GM18508 (cell line): ENCODE results near the gene KRT1.

ENCODE experiments used
- ATAC-seq: cut with Tn5 transposase; IDR thresholded peaks from one replicate; pipeline ENCODE4 v1.9.1; 2021; ENCODE audit warnings: moderate number of reproducible peaks; ENCODE audit not compliant: insufficient read depth, unreplicated experiment

Gene KRT1

DNA sequence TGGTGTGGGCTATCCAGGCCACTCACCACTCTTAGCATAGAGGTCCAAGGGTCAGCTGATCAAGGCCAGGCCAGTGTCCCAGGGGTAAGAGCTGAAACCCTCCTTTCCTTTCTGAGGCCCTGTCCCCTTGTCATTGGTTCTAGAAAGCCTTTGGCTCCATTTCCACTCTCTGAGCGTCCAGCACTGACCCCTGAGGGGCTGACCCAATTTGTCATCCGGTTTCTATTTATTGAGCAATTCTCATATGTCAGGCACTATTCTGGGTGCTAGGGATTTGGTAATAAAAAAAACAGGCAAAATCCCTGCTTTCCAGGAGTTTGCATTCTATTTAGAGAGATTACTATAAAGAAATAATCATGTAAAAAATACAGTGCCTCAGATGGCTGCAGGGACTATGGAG, 19.8 kb upstream of the KRT1 start:
- ATAC-seq: no peak

DNA sequence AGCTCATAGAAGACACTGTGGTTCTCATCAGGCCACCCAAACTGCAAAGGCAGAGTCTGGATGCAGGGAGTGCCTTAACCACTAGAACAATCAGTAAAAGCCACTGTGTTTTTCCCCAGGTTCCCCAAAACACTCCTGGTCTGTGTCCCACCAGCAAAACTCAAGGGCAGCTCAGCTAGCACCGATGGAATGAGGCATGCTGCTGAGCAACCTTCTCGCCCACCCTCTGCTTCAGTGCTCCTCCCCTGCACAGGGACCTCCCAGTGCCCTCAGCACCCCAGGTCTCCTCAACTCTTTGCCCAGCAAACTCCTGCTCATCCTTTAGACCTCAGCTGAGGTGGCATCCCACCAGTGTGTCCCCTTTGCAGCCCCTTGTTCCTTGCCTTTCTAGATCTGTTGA, 19.2 kb upstream of the KRT1 start:
- ATAC-seq: no peak

DNA sequence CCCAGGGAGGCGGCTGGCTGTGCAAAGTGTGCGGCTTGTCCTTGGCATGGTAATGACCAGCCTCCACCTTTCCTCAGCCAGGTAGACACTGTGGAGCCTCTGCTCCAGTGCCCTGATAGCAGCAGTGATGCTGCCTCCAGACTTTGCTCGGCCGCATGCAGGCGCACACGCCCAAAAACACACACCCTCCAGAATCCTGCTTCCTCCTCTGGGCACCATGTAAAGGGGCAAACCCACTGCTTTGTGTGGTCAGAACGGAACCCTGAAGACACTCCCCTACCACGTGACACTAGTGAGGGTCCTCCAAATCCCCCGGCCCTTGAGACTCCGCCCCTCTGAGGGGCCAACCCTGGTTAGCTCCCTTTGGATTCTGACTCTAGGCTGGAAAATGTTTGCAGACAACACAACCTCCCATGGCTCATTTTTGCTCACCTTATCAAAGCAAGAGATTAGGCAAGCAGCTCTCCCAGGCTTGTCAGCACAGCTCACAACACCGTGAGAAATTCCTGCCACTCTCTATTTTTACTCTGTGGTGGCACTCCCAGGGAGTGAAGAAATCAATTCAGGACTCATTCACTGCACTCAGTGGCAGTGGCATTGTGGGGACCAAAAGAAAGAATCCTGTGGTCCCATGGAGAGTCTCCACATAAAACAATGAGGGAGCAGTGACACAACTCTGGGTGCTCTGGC, 18.6 kb upstream of the KRT1 start:
- no peak for ATAC-seq

DNA sequence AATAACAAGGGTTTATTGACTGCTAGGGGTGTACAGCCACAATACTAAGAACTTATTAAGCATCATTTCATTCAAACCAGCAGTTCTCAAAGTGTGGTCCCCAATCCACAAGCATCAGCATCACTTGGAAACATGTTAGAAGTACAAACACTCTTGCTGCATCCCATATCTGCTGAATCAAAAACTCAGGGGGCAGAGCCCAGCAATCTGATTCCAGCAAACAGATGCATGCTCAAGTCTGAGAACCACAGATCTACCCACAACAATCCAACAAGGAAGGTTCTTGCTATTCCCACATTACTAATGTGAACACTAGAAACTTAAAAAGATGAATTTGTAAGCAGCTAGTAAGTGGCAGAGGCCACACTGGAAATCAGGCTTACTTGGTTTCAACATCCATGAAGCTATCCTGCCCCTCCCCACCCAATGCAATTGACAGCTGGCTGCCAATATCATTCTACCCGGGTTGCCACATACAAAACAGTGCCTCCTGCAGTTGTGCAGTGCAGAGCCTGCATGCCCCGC, 16.9 kb upstream of the KRT1 start:
- ATAC-seq: no peak

DNA sequence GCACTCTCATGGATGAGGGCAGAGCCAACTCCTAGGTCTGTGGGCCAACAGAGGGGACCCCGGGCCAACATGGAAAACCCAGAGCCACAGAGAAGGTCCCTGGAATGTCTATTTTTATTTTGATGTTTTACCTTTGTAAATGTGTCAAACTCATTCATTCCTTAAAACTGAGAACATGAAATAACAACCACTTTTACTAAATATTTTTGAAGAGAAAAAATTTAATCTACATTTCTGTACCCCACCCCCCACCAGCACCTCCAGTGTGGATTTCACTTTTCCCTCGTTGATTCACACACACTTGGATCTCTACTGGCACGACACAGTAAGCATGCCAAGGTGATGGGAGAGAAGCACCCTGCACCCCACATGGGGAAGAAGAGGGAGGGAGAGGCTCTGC, 16.4 kb upstream of the KRT1 start:
- ATAC-seq: no peak

DNA sequence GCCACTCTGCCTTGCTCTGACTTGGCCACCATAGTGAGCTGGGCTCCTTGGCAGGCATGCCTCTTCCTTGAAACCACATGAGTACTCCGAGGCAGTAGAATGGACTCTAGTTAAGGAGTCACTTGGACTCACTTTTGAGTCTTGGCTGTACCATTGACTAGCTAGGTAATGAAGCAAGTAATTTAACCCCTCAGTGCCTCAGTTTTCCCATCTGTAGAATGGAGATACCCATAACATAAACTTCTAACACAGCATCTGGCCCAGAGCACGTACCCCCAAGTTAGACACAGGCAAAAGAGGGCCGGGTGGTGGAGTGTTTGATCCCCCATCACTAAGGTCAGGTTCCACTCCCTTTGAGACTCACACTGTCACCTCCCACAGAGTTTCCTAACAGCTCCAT, 14.8 kb upstream of the KRT1 start:
- ATAC-seq: no peak

DNA sequence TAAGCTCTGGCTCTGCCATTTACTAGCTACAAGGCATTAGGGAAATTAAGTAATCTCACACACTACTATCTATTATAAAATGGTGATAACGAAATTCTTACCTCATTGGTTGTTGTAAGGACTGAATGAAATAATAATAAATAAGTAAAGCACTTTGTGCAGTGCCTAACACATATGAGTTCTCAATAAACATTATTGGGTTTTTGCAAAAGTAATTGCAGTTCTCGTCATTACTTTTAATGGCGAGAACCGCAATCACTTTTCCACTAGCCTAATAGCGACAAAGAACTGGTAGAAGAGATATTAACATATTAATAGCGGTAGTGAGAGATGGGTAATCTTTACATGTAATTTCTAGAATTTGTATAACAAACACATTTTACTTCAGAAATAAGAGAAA, 13.9 kb upstream of the KRT1 start:
- ATAC-seq: no peak

DNA sequence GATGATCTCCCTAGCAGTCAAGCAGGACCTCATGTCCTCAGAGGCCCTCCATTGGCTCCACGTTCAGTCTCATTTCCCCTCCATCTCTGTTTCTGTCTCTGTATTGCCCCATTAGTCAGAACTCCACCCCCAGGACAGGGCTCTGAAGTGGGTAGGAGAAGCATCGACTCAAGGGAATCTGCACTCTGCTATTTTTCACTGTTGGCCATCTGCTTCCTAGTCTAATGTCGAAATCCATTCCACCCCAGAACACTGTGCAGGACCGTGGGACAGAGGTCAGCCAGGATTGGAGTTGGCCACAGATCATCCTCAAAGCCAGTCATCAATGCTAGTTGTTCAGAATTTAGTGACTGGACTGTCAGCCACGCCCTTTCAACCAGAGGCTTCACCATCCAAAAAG, 13.1 kb upstream of the KRT1 start:
- ATAC-seq: no peak

DNA sequence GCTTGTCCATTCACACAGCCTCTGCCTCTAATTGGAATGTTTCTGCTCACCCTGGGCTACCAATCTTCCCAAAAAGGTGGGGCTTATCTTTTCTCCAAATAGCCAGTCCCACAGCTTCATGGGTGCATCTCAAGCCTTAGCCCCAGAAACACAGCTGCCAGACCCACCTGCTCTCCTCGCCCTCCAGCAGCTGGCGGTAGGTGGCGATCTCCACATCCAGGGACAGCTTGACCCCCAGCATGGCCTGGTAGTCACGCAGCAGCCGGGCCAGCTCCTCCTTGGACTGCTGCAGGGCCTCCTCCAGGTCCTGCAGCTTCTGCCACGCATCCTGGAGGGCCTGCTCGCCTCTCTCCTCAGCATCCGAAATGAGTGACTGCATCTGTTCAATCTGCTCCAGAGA, 12.0 kb upstream of the KRT1 start:
- no peak for ATAC-seq

DNA sequence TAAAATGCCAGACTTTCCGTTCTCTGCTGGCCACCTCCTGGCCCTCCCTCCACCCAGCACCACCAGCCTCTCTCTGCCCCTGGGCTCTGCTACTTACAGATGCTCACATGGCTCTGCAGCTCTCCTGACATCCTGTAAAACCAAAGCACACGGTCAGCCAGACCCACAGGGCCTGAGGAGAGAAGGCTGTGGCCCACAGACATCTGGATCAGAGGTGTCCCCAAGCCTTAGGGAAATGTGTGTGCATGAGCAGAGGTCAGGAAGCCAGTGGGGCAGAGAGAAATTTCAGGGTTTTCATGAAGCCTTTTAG, 11.6 kb upstream of the KRT1 start:
- no peak for ATAC-seq

DNA sequence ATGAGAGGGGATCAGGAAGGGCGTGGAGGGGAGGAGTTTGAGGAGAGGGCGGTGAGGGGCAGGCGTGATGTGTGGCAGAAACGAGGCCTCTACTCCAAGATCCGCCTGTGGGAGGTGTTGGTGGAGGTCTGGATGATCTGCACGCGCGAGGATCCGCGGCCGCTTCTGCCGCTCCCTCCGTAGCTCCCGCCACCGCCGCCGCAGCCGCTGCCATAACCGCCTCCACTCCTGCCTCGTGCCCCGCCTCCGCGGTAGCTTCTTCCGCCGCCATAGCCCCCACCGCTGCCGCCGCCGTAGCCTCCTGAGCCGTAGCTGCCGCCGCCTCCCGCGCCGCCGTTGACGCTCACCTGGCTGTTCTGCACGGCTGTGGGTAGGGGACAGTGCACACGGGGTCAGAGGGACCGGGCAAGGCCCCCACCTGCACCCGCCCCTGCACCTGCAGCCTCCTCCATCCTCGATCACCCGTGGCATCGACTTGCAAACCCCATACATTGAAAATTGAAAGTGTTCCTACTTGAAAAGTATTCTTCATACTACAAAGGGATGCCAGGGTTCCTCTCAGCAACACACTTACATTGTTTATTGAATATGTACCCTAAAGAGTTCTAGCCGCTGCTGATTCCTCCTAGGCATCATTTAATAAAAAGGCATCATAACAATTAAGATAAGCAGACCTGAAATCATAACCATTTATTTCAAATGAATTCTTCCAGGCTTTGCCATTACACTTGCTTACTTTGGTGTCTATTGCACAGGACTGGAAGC, 11.1 kb upstream of the KRT1 start:
- no peak for ATAC-seq

DNA sequence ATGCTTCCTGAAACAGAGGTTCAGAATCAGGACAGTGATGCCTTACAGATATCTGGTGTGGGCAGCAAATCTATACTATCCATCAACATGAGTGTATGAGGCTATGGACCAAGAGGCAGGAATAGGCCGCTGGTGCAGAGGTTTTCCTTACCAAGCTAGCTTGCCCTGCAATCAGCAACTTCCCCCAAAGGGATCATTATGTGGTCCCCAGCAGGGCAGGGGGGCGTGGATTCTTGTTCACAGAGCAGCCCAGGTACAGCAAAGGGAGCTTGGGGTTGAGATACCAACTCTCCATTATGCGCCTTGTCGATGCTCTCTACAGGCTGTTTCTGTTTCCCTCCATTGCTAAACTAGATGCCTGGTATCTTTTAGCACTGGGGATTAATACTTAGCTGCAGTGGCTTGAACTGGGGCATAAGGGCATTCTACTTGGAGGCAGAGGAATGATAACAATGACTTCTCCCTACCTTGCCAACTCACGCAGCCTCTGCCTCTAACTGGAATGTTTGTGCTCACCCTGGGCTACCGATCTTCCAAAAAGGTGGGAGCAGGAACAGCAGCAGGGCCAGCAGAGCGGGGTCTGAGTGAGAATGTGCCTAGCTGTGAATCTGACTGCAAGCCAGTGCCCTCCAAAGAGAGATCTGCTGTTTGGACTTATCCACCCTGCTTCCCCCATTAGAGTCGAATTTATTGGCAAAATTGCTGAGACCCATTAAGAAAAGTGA, 10.3 kb upstream of the KRT1 start:
- ATAC-seq: no peak

DNA sequence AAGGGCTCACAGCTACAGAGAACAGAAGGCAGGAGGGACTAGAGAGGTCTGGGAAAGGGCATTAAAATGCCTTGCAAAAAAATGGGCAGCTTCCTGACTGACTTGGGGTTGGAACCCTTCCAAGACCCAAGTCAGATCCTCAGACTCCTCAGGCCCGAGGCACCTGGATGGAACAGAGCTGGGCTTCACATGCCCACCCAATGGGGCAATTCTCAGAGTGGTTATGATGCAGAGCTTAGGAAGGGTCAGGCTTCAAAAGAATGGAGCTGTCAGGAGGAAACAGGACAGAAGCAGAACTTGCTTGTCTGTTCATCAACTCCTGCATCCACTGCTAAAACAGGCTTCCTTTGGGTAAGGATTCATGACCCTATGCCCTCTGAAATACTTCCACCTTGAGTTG, 9.7 kb upstream of the KRT1 start:
- ATAC-seq: no peak

DNA sequence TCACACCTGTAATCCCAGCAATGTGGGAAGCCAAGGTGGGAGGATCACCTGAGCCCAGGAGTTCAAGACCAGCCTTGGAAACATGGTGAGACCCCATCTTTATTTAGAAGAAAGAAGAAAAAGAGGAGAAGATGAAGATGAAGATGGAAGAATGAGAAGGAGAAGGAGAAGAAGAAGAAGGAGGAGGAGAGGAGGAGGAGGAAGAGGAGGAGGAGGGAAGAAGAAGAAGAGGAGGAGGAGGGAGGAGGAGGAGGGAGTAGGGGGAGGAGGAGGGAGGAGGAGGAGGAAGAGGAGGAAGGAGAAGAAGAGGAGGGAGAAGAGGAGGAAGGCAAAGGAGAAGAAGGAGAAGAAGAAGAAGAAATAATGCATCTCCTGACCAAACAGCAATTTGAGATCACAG, 9.0 kb upstream of the KRT1 start:
- ATAC-seq: no peak

DNA sequence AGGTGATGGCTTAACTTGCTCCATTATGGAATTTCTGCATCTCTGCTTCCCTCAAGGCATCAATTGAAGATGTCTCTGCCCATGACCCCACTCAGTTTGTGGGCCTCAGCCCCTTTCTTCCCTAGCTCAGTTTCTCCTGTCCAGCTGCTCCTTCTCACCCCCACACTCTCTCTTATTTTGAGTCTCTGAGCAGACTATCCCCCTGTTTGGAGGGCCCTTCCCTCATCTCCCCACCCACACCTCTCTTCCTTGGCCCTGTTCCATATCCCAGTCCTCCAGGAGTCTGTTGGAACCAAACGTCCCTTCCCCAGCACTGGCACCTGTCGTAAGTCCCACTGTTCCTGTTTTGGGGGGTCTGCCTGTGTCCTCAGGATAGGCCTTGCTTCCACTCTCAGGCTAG, 8.3 kb upstream of the KRT1 start:
- no peak for ATAC-seq

DNA sequence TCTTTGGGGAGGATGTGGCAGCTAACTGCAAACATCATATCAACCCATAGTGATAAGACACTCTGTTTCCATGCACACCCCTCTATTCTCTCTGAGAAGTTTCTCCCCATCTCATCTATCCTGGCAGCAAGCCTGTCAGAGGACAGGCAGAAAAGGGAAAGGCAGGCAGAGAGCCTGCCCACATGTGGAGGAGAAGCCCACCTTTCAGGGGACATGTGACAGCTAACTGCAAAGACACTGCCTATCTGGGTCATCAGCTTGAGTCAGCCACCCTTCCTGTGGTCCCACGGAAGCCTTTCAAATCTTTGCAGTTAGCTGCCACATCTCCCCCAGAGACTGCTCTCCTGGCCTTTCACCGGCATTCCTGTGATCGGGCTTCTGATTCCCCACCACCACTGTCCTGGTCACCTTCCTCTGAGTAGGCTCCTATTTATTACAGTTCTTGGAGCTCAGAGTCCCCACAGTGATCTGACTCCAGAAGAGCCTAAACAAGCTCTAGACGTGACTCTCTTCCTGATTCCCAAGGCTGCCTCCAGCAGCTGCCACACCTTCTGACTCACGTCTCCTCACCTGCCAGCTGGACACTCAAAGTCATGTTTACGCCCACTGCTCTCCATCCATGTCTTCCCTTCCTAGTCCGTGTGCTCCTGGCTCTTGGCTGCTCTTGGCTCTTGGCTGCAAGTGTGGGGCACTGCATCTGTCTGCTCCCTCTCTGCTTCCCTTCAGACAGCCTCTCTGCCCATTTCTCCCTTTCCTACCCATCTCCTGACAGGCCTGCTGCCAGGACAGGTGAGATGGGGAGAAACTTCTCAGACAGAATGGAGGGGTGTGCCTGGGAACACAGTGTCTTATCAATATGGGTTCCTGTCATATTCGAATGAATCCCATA, 7.5 kb upstream of the KRT1 start:
- no peak for ATAC-seq

DNA sequence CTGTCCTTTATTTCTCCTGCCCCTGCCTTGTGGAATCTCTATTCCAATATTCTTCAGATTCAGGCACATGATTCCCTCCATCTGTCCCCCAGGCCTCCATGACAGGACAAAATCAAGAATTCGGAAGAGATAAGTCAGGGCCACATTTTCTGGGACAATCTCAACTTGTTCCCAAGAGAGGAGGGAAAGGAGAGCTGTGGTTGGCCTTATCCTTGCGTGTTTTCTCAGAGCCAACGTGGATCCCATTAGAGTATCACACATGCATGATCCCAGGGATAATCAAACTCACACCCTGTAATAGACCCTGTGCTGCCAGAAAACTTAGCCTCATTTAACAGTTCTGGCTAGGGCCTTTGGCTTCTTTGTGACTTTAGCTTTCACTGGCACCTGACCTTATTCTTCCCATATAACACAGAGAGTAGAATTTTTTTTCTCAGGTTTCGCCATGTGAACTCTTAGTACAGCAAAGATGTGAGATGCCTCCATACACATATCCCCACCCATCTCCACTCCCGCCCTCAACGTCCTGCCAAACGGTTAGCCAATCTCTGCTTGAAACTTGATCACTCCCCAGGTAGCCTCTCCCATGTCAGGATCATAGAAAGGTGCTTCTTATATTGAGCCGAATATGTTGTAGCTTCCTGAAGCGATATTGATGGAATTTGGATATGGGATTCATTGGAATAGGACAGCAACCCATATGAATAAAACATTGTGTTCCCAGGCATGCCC, 6.7 kb upstream of the KRT1 start:
- ATAC-seq: no peak

DNA sequence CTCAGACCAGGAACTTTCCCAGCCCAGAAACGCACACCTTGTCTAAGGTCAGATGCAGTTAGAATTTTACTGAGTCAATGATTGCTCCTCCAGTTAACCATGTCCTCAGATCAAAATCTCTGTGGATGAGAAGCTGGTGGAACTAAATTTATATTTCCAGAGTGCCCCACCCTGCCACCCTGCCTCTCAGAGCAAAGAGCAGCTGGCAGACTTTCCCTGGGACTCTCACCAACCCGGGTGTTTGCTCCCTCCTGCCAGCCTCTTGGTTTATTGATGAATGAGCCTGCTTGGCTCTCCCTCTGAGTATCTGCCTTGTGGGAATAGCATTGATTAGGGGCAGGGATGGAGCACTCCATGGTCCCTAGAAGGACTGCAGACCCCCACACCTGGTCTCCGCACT, 5.9 kb upstream of the KRT1 start:
- ATAC-seq: no peak

DNA sequence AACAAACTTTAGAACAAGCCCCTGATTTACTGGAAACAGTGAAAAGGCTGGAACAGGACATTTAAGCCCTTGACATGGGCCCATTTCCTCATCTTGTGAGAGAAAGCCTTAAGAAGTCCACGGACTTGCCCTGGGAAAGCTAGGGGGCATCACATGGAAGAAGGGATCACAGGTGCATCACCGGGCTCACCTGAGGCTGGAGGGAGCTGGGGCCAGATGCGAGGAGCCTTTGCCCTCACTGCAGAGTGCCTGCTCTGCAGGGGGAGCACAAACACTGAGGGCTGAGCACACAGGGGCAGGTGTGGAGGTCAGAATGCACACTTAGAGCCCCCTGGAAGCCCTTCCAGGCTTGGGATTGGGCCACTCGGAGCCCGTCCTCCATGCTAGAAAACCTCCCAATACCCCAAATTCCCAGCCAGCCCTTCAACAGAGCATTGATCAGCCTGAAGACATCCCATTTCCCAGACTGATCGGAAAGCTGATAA, 5.2 kb upstream of the KRT1 start:
- no peak for ATAC-seq

DNA sequence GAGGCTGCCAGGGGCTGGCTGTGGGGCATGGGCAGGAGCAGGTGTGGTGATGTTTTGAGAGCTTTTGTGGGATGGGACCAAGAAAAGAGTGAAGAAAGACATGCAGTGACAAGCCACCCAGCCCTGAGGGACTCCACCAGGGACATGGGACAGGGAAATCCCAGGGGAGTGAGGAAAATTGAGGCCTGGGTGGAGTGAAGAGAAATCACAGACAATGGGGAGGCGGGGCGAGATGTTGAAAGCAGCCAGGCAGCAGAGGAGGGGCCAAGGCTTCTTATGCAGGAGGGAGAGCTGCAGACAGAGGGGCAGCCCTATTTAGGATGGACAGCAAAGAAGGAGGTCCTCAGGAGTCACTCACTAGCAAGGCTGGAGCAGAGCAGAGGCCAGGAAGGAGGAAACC, 4.2 kb upstream of the KRT1 start:
- no peak for ATAC-seq
